Liver (tissue), 3 donors: ENCODE measurements around the gene CRACDL.

Experiments
- CTCF ChIP-seq: fragments of 150-350 bp; IDR thresholded peaks from 2 replicates; pipeline ENCODE4 v1.5.1; 2017; ENCODE audit warnings: improper control_type of control experiment, low read depth, low read length; ENCODE audit not compliant: missing input control
- EGR1 ChIP-seq, 2 donors: IDR thresholded peaks; 2 replicates each; pipeline ENCODE4 v1.6.1; 2016 to 2018; ENCODE audit warnings: antibody characterized with exemption in 2 of 2, low read depth in 2 of 2
- FOXA1 ChIP-seq: IDR thresholded peaks from 2 replicates; pipeline ENCODE4 v1.6.1; 2016; ENCODE audit warnings: antibody characterized with exemption
- GABPA ChIP-seq, 2 donors: IDR thresholded peaks in 1 of 2; conservative IDR thresholded peaks in 1 of 2; 2 replicates each; pipeline ENCODE4 v1.6.1; 2016; ENCODE audit warnings: antibody characterized with exemption in 2 of 2, mild to moderate bottlenecking in 1 of 2, moderate library complexity in 1 of 2
- MAX ChIP-seq: IDR thresholded peaks from 2 replicates; pipeline ENCODE4 v1.6.1; 2016; ENCODE audit warnings: antibody characterized with exemption
- REST ChIP-seq: IDR thresholded peaks from 2 replicates; pipeline ENCODE4 v1.6.1; 2016; ENCODE audit warnings: antibody characterized with exemption, mild to moderate bottlenecking
- RXRA ChIP-seq, 2 donors: IDR thresholded peaks; 2 replicates each; pipeline ENCODE4 v1.6.1; 2017 to 2018; ENCODE audit warnings: antibody characterized with exemption in 2 of 2, mild to moderate bottlenecking in 1 of 2
- YY1 ChIP-seq: IDR thresholded peaks from 2 replicates; pipeline ENCODE4 v1.6.1; 2016; ENCODE audit warnings: antibody characterized with exemption, mild to moderate bottlenecking
- ZBTB33 ChIP-seq: IDR thresholded peaks from 2 replicates; pipeline ENCODE4 v1.6.1; 2016; ENCODE audit warnings: antibody characterized with exemption
- donor health status: healthy.
- donor health status: healthy.

- TF ChIP-seq CTCF (no peak), YY1 (no peak), RXRA (IDR thresholded peaks at IDR 0.05) (no peak), ZBTB33 (no peak), FOXA1 (no peak), REST (no peak), EGR1 (IDR thresholded peaks at IDR 0.05; ENCODE audit: low read depth in 2 of 2) (no peak), MAX (no peak), GABPA (IDR thresholded peaks at IDR 0.05 in 1 of 2, conservative IDR thresholded peaks at IDR 0.05 in 1 of 2) (no peak)
Measured at GRCh38 chr2:98777076-98777475, 158.9 kb downstream of the CRACDL start.
